ENCODE measurements around the gene ZNF800.

DNA sequence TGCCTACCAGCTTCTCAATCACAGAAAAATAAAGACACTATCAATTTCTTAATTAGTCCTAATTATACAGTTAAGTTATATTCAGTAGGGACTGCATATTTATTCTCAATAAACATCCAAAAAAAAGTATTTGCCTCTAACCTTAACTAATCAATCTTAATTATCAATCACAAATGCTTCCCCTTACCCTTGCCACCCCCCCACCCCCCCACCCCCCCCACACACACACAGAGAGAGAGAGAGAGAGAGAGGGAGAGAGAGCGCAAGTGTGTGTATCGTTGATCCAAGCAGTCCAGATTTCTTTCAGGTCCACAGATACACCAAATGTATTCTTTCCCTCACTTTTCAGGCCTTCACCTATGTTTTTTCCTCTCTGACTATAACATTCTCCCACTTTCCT is 12.9 kb downstream of the ZNF800 start:
- TF ChIP-seq, protein P1, sequence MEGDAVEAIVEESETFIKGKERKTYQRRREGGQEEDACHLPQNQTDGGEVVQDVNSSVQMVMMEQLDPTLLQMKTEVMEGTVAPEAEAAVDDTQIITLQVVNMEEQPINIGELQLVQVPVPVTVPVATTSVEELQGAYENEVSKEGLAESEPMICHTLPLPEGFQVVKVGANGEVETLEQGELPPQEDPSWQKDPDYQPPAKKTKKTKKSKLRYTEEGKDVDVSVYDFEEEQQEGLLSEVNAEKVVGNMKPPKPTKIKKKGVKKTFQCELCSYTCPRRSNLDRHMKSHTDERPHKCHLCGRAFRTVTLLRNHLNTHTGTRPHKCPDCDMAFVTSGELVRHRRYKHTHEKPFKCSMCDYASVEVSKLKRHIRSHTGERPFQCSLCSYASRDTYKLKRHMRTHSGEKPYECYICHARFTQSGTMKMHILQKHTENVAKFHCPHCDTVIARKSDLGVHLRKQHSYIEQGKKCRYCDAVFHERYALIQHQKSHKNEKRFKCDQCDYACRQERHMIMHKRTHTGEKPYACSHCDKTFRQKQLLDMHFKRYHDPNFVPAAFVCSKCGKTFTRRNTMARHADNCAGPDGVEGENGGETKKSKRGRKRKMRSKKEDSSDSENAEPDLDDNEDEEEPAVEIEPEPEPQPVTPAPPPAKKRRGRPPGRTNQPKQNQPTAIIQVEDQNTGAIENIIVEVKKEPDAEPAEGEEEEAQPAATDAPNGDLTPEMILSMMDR (conservative IDR thresholded peaks at IDR 0.05): no peak
- TF ChIP-seq ZFX (IDR thresholded peaks at IDR 0.05): no peak

Measured in C4-2B (cell line).